Measurements from ENCODE around the gene IGSF8.

The IGSF8 gene

GRCh38 chr1:160045653-160046052, 52.8 kb downstream of the IGSF8 start:
- no peak overlapping the region for H3K4me2 ChIP-seq (ENCODE audit: insufficient read depth, low read length, poor library complexity, severe bottlenecking)
- H3K9me3 ChIP-seq (replicated peaks in 1 of 2; ENCODE audit: control insufficient read depth in 2 of 2, insufficient read depth in 1 of 2, low read depth in 1 of 2, low read length in 2 of 2), result no peaks in the 10 kb centered on the region
- H3K27ac ChIP-seq (replicated peaks; ENCODE audit: low read length), result no peak overlapping the region
- no peak overlapping the region for H3K14ac ChIP-seq (ENCODE audit: low read length)
- H3K4me3 ChIP-seq (ENCODE audit: low read length in 2 of 2), result no peak overlapping the region
- no peak overlapping the region for H4K8ac ChIP-seq (ENCODE audit: low read depth, low read length)
- H3K18ac ChIP-seq (ENCODE audit: low read length), result no peak overlapping the region
- no peak for DNase-seq (ENCODE audit: low spot score)
- H3K4me1 ChIP-seq (ENCODE audit: control insufficient read depth in 2 of 2, insufficient read depth in 1 of 2, low read depth in 1 of 2, low read length in 2 of 2), result peaks cover 3 to 18% of the 10 kb centered on the region in 2 donors
- H2BK12ac ChIP-seq (ENCODE audit: low read length), result no peak overlapping the region
- H3K4ac ChIP-seq (ENCODE audit: low read length), result no peak overlapping the region
- H2BK120ac ChIP-seq (ENCODE audit: low read depth, low read length), result no peak overlapping the region
- WGBS, 2 donors (ENCODE audit: extremely low coverage in 2 of 2, insufficient read length in 2 of 2, insufficient replicate concordance in 1 of 2), result no CpG with 5 or more reads among the region's 2 CpGs
- H3K9ac ChIP-seq (ENCODE audit: low read depth, low read length, poor library complexity), result no peak overlapping the region
- H2BK5ac ChIP-seq (ENCODE audit: low read length), result no peak overlapping the region
- peaks cover 0 to 22% (median 0%) of the 10 kb centered on the region in 3 experiments for H3K27me3 ChIP-seq (ENCODE audit: control insufficient read depth in 3 of 3, insufficient read depth in 3 of 3, low read depth in 1 of 3, low read length in 3 of 3)
- no peak overlapping the region for H3K23ac ChIP-seq (ENCODE audit: low read depth, low read length, poor library complexity)
- H4K91ac ChIP-seq (ENCODE audit: low read depth, low read length, poor library complexity), result no peak overlapping the region
- no peaks in the 10 kb centered on the region for H3K79me1 ChIP-seq (ENCODE audit: low read depth, low read length)
- H2BK15ac ChIP-seq (ENCODE audit: low read length), result no peak overlapping the region
- H2AFZ ChIP-seq (ENCODE audit: low read length), result no peak overlapping the region
- no peak overlapping the region for H2AK5ac ChIP-seq (ENCODE audit: low read depth, low read length)
- H3K36me3 ChIP-seq (replicated peaks in 1 of 2; ENCODE audit: control insufficient read depth in 2 of 2, insufficient read depth in 2 of 2, low read length in 2 of 2), result no peaks in the 10 kb centered on the region

GRCh38 chr1:160043543-160043942, 54.9 kb downstream of the IGSF8 start:
- no peak overlapping the region for H3K23ac ChIP-seq (ENCODE audit: low read depth, low read length, poor library complexity)
- H3K36me3 ChIP-seq (replicated peaks in 1 of 2; ENCODE audit: control insufficient read depth in 2 of 2, insufficient read depth in 2 of 2, low read length in 2 of 2), result no peaks in the 10 kb centered on the region
- H3K27me3 ChIP-seq (ENCODE audit: control insufficient read depth in 3 of 3, insufficient read depth in 3 of 3, low read depth in 1 of 3, low read length in 3 of 3), result peaks cover 0 to 14% (median 0%) of the 10 kb centered on the region in 3 experiments
- no peak overlapping the region for H4K8ac ChIP-seq (ENCODE audit: low read depth, low read length)
- H3K9ac ChIP-seq (ENCODE audit: low read depth, low read length, poor library complexity), result no peak overlapping the region
- no peak overlapping the region for H3K27ac ChIP-seq (replicated peaks; ENCODE audit: low read length)
- H3K79me1 ChIP-seq (ENCODE audit: low read depth, low read length), result no peaks in the 10 kb centered on the region
- H3K4me2 ChIP-seq (ENCODE audit: insufficient read depth, low read length, poor library complexity, severe bottlenecking), result no peak overlapping the region
- H3K4ac ChIP-seq (ENCODE audit: low read length), result no peak overlapping the region
- H3K18ac ChIP-seq (ENCODE audit: low read length), result no peak overlapping the region
- no peak overlapping the region for H4K91ac ChIP-seq (ENCODE audit: low read depth, low read length, poor library complexity)
- H3K9me3 ChIP-seq (replicated peaks in 1 of 2; ENCODE audit: control insufficient read depth in 2 of 2, insufficient read depth in 1 of 2, low read depth in 1 of 2, low read length in 2 of 2), result no peaks in the 10 kb centered on the region
- no peak overlapping the region for H2BK5ac ChIP-seq (ENCODE audit: low read length)
- H2BK120ac ChIP-seq (ENCODE audit: low read depth, low read length), result no peak overlapping the region
- H2AK5ac ChIP-seq (ENCODE audit: low read depth, low read length), result no peak overlapping the region
- no peak overlapping the region for H2BK12ac ChIP-seq (ENCODE audit: low read length)
- no peak for DNase-seq (ENCODE audit: low spot score)
- H2AFZ ChIP-seq (ENCODE audit: low read length), result no peak overlapping the region
- peaks cover 3 to 15% of the 10 kb centered on the region in 2 donors for H3K4me1 ChIP-seq (ENCODE audit: control insufficient read depth in 2 of 2, insufficient read depth in 1 of 2, low read depth in 1 of 2, low read length in 2 of 2)
- H3K4me3 ChIP-seq (ENCODE audit: low read length in 2 of 2), result no peak overlapping the region
- no peak overlapping the region for H3K14ac ChIP-seq (ENCODE audit: low read length)
- H2BK15ac ChIP-seq (ENCODE audit: low read length), result no peak overlapping the region
